Measurements from ENCODE around the gene ACER3.

GRCh38 chr11:77068457-77069335 lies 208.0 kb downstream of the ACER3 start:
- TF ChIP-seq POLR2A (IDR thresholded peaks at IDR 0.05) (no peak), CTCF (IDR thresholded peaks at IDR 0.05) (no peak)

All from sigmoid colon (tissue), 3 donors.